ENCODE measurements around the gene CEP152. TPM values are rescaled to one million over a fixed set of nuclear protein-coding genes. Genes with fewer than 3 reads are reported as not detected.

The CEP152 gene
- total RNA-seq, 2 experiments from 2014 or later = 41.5 to 43.1 TPM

- peaks cover 20% of the 10 kb centered on the region for H3K27me3 Mint-ChIP-seq
- no peak overlapping the region for H3K4me3 Mint-ChIP-seq
- POLR2A ChIA-PET = no interaction called here
- H3K36me3 Mint-ChIP-seq (ENCODE audit: low read depth) = peaks cover 14% of the 10 kb centered on the region
- no peaks in the 10 kb centered on the region for H3K4me1 Mint-ChIP-seq
- no peak for DNase-seq
- H3K9me3 Mint-ChIP-seq = peaks cover 10% of the 10 kb centered on the region
- H3K27ac Mint-ChIP-seq = no peak overlapping the region
- CTCF ChIA-PET = no interaction called here
Measured at GRCh38 chr15:48710952-48711495, 99.8 kb downstream of the CEP152 start.

- POLR2A ChIA-PET = no interaction called here
- H3K4me3 Mint-ChIP-seq = no peak overlapping the region
- peaks cover 6% of the 10 kb centered on the region for H3K36me3 Mint-ChIP-seq (ENCODE audit: low read depth)
- DNase-seq = no peak
- peaks cover 7% of the 10 kb centered on the region for H3K9me3 Mint-ChIP-seq
- no peak overlapping the region for H3K27ac Mint-ChIP-seq
- CTCF ChIA-PET = no interaction called here
- H3K4me1 Mint-ChIP-seq = no peaks in the 10 kb centered on the region
- peaks cover 22% of the 10 kb centered on the region for H3K27me3 Mint-ChIP-seq
Measured at GRCh38 chr15:48708641-48709040, 102.2 kb downstream of the CEP152 start.

- peaks cover 22% of the 10 kb centered on the region for H3K27me3 Mint-ChIP-seq
- H3K4me3 Mint-ChIP-seq = no peak overlapping the region
- peaks cover 2% of the 10 kb centered on the region for H3K36me3 Mint-ChIP-seq (ENCODE audit: low read depth)
- CTCF ChIA-PET = no interaction called here
- no peak for DNase-seq
- POLR2A ChIA-PET = no interaction called here
- H3K4me1 Mint-ChIP-seq = no peaks in the 10 kb centered on the region
- no peak overlapping the region for H3K27ac Mint-ChIP-seq
- H3K9me3 Mint-ChIP-seq = peaks cover 5% of the 10 kb centered on the region
Measured at GRCh38 chr15:48705381-48705780, 105.5 kb downstream of the CEP152 start.

- Mint-ChIP-seq H3K27me3 (peaks cover 15% of the 10 kb centered on the region), H3K9me3 (peaks cover 5% of the 10 kb centered on the region), H3K27ac (no peak overlapping the region), H3K4me3 (no peak overlapping the region), H3K4me1 (no peaks in the 10 kb centered on the region), H3K36me3 (ENCODE audit: low read depth) (no peaks in the 10 kb centered on the region)
- DNase-seq = no peak
- CTCF ChIA-PET = no interaction called here
- POLR2A ChIA-PET = no interaction called here
Measured at GRCh38 chr15:48703544-48703943, 107.3 kb downstream of the CEP152 start.

- DNase-seq = no peak
- H3K36me3 Mint-ChIP-seq (ENCODE audit: low read depth) = no peaks in the 10 kb centered on the region
- H3K9me3 Mint-ChIP-seq = peaks cover 5% of the 10 kb centered on the region
- ChIA-PET CTCF (no interaction called here), POLR2A (no interaction called here)
- H3K4me1 Mint-ChIP-seq = no peaks in the 10 kb centered on the region
- no peak overlapping the region for H3K4me3 Mint-ChIP-seq
- peaks cover 8% of the 10 kb centered on the region for H3K27me3 Mint-ChIP-seq
- no peak overlapping the region for H3K27ac Mint-ChIP-seq
Measured at GRCh38 chr15:48702569-48703236, 108.2 kb downstream of the CEP152 start.

- H3K4me3 Mint-ChIP-seq = no peak overlapping the region
- ChIA-PET POLR2A (no interaction called here), CTCF (no interaction called here)
- H3K9me3 Mint-ChIP-seq = no peaks in the 10 kb centered on the region
- H3K27ac Mint-ChIP-seq = no peak overlapping the region
- peaks cover 1% of the 10 kb centered on the region for H3K4me1 Mint-ChIP-seq
- DNase-seq = no peak
- no peaks in the 10 kb centered on the region for H3K27me3 Mint-ChIP-seq
- no peaks in the 10 kb centered on the region for H3K36me3 Mint-ChIP-seq (ENCODE audit: low read depth)
Measured at GRCh38 chr15:48696627-48697312, 114.1 kb downstream of the CEP152 start.

- CTCF ChIA-PET = no interaction called here
- Mint-ChIP-seq H3K27me3 (no peaks in the 10 kb centered on the region), H3K4me1 (peaks cover 1% of the 10 kb centered on the region), H3K36me3 (ENCODE audit: low read depth) (no peaks in the 10 kb centered on the region), H3K9me3 (no peaks in the 10 kb centered on the region), H3K27ac (no peak overlapping the region), H3K4me3 (no peak overlapping the region)
- POLR2A ChIA-PET = no interaction called here
- no peak for DNase-seq
Measured at GRCh38 chr15:48695827-48696573, 114.9 kb downstream of the CEP152 start.

GRCh38 chr15:48695088-48695826 lies 115.6 kb downstream of the CEP152 start:
- peaks cover 1% of the 10 kb centered on the region for H3K4me1 Mint-ChIP-seq
- H3K27ac Mint-ChIP-seq = no peak overlapping the region
- no peaks in the 10 kb centered on the region for H3K36me3 Mint-ChIP-seq (ENCODE audit: low read depth)
- ChIA-PET POLR2A (no interaction called here), CTCF (no interaction called here)
- H3K9me3 Mint-ChIP-seq = no peaks in the 10 kb centered on the region
- H3K4me3 Mint-ChIP-seq = no peak overlapping the region
- no peak for DNase-seq
- H3K27me3 Mint-ChIP-seq = no peaks in the 10 kb centered on the region

GRCh38 chr15:48693484-48693883 lies 117.4 kb downstream of the CEP152 start:
- CTCF ChIA-PET = no interaction called here
- Mint-ChIP-seq H3K4me1 (peaks cover 1% of the 10 kb centered on the region), H3K9me3 (no peaks in the 10 kb centered on the region), H3K27ac (no peak overlapping the region), H3K4me3 (no peak overlapping the region), H3K36me3 (ENCODE audit: low read depth) (no peaks in the 10 kb centered on the region), H3K27me3 (peaks cover 2% of the 10 kb centered on the region)
- no peak for DNase-seq
- POLR2A ChIA-PET = no interaction called here

GRCh38 chr15:48688493-48688892 lies 122.4 kb downstream of the CEP152 start:
- Mint-ChIP-seq H3K4me1 (no peaks in the 10 kb centered on the region), H3K4me3 (no peak overlapping the region), H3K36me3 (ENCODE audit: low read depth) (no peaks in the 10 kb centered on the region), H3K27ac (no peak overlapping the region), H3K9me3 (peaks cover 2% of the 10 kb centered on the region), H3K27me3 (peaks cover 2% of the 10 kb centered on the region)
- ChIA-PET POLR2A (no interaction called here), CTCF (no interaction called here)
- DNase-seq = no peak

Other genes starting within 250 kb of the CEP152 start
- gene FBN1, start 165.4 kb downstream of the CEP152 start, total RNA-seq = 1 to 10 TPM; 1.3 to 1.7 TPM
- gene EID1, start 67.1 kb upstream of the CEP152 start, total RNA-seq = 100 to 1,000 TPM in 1 of 2 experiments, 10 to 100 TPM in 1; 99.7 to 102 TPM
- gene SHC4, start 152.8 kb upstream of the CEP152 start, total RNA-seq = 1 to 10 TPM; 1.9 to 2.8 TPM
- 10 to 100 TPM; 35.7 to 36.9 TPM for gene SECISBP2L, start 235.4 kb upstream of the CEP152 start, total RNA-seq